H1 (cell line): ENCODE results near the gene ASF1B. TPM values are rescaled to one million over a fixed set of nuclear protein-coding genes. Genes with fewer than 3 reads are reported as not detected.

ENCODE experiments used
- CTCF ChIA-PET: fragments of 300-600 bp; sonication (Branson Sonifier 250); formaldehyde crosslinking; loops from one replicate; lab custom pipeline; 2021; ENCODE audit not compliant: partially characterized antibody; lab: Charles Lee
- POLR2A ChIA-PET: fragments of 300-600 bp; sonication (Branson Sonifier 250); formaldehyde crosslinking; loops from one replicate; lab custom pipeline; 2021; ENCODE audit warnings: inconsistent platforms; ENCODE audit not compliant: partially characterized antibody; lab: Charles Lee
- DNase-seq, 2 experiments: peaks; one replicate each; pipeline versions ENCODE4 v3.0.0 to v3.0.0-alpha.2; 2010 to 2022; ENCODE audit warnings: low spot score in 2 of 2, low read depth in 1 of 2, mixed read lengths in 1 of 2
- FAIRE-seq: peaks from 2 replicates; lab custom pipeline; 2011; peaks lifted over from hg19 to GRCh38; lab: Jason Lieb, UNC
- H2AFZ ChIP-seq: 2 replicates; pipeline ENCODE4 v1.8.1; 2012; ENCODE audit warnings: low read length, inconsistent platforms
- H2AK5ac ChIP-seq: 2 replicates; pipeline ENCODE4 v1.6.1; 2013; ENCODE audit warnings: low read depth, low read length
- H2BK120ac ChIP-seq: replicated peaks from 2 replicates; pipeline ENCODE3; 2013; ENCODE audit warnings: low read depth, low read length, inconsistent platforms
- H2BK12ac ChIP-seq: 2 replicates; pipeline ENCODE4 v1.6.1; 2013; ENCODE audit warnings: low read depth, low read length
- H2BK15ac ChIP-seq: 2 replicates; pipeline ENCODE4 v1.6.1; 2013; ENCODE audit warnings: low read length
- H2BK20ac ChIP-seq: 2 replicates; pipeline ENCODE4 v1.6.1; 2013; ENCODE audit warnings: low read length
- H2BK5ac ChIP-seq: 2 replicates; pipeline ENCODE4 v1.6.1; 2013; ENCODE audit warnings: low read depth, low read length
- H3K14ac ChIP-seq: 2 replicates; pipeline ENCODE4 v1.6.1; 2013; ENCODE audit warnings: inconsistent platforms; ENCODE audit not compliant: insufficient read length
- H3K18ac ChIP-seq: 2 replicates; pipeline ENCODE4 v1.6.1; 2013; ENCODE audit warnings: low read length; ENCODE audit errors: extremely low read depth
- H3K23ac ChIP-seq: 2 replicates; pipeline ENCODE4 v1.6.1; 2013; ENCODE audit warnings: inconsistent platforms; ENCODE audit not compliant: insufficient read length
- H3K23me2 ChIP-seq: 2 replicates; pipeline ENCODE4 v1.6.1; 2013; ENCODE audit warnings: low read depth, low read length
- H3K27ac ChIP-seq: 2 replicates; pipeline ENCODE4 v1.6.1; 2011; ENCODE audit warnings: low read depth, low read length, inconsistent platforms
- H3K27me3 ChIP-seq, 4 experiments: replicated peaks in 1 of 4; 1 replicate in 1 of 4; 2 replicates in 3 of 4; pipeline versions ENCODE4 v1.6.1 to v1.8.1; 2011 to 2013; ENCODE audit warnings: low read length in 3 of 4, mild to moderate bottlenecking in 3 of 4, inconsistent platforms in 2 of 4, mixed read lengths in 2 of 4, moderate library complexity in 1 of 4; ENCODE audit not compliant: control insufficient read depth in 3 of 4, insufficient read depth in 3 of 4; ENCODE audit errors: extremely low read depth in 1 of 4
- H3K36me3 ChIP-seq, 4 experiments: 2 replicates each; pipeline versions ENCODE4 v1.6.1 to v1.8.1; 2011 to 2013; ENCODE audit warnings: mild to moderate bottlenecking in 4 of 4, low read length in 3 of 4, moderate library complexity in 2 of 4, control low read depth in 1 of 4, inconsistent platforms in 1 of 4; ENCODE audit not compliant: insufficient read depth in 4 of 4, control insufficient read depth in 2 of 4
- H3K4ac ChIP-seq: replicated peaks from 2 replicates; pipeline ENCODE3; 2013; ENCODE audit warnings: low read length, low read depth, mixed read lengths, inconsistent platforms; ENCODE audit not compliant: insufficient read length
- H3K4me1 ChIP-seq, 4 experiments: replicated peaks in 1 of 4; 1 replicate in 1 of 4; 2 replicates in 3 of 4; pipeline versions ENCODE4 v1.6.1 to v1.8.1; 2011 to 2013; ENCODE audit warnings: low read length in 3 of 4, inconsistent platforms in 2 of 4, mixed read lengths in 1 of 4; ENCODE audit not compliant: insufficient read depth in 4 of 4, control insufficient read depth in 3 of 4
- H3K4me2 ChIP-seq, 2 experiments: 2 replicates each; pipeline versions ENCODE4 v1.6.1 to v1.8.1; 2011 to 2013; ENCODE audit warnings: low read depth in 2 of 2, low read length in 2 of 2, control low read depth in 1 of 2, inconsistent platforms in 1 of 2, mild to moderate bottlenecking in 1 of 2; ENCODE audit not compliant: insufficient read depth in 1 of 2
- H3K4me3 ChIP-seq, 4 experiments: fragments of 200-600, 300-600 bp in 1 of 4; sonication (generic), shearing (Covaris generic), sonication (Bioruptor Twin) in 1 of 4; 2 replicates each; pipeline versions ENCODE4 v1.5.1 to v1.8.1; 2011 to 2016; ENCODE audit warnings: low read length in 4 of 4, low read depth in 3 of 4, control low read depth in 2 of 4, inconsistent platforms in 2 of 4, mild to moderate bottlenecking in 2 of 4, mixed read lengths in 1 of 4, moderate library complexity in 1 of 4; ENCODE audit not compliant: insufficient read depth in 2 of 4; ENCODE audit errors: extremely low read depth in 1 of 4
- H3K56ac ChIP-seq: replicated peaks from 2 replicates; pipeline ENCODE3; 2013; ENCODE audit warnings: low read depth, mild to moderate bottlenecking, mixed read lengths, low read length, inconsistent platforms; ENCODE audit not compliant: insufficient read length
- H3K79me1 ChIP-seq: 2 replicates; pipeline ENCODE4 v1.6.1; 2013; ENCODE audit warnings: low read depth, low read length, control low read depth
- H3K79me2 ChIP-seq, 2 experiments: 2 replicates each; pipeline versions ENCODE4 v1.6.1 to v1.8.1; 2012 to 2013; ENCODE audit warnings: low read length in 2 of 2, mild to moderate bottlenecking in 2 of 2, inconsistent platforms in 1 of 2; ENCODE audit not compliant: insufficient read depth in 2 of 2, control insufficient read depth in 1 of 2
- H3K9ac ChIP-seq, 4 experiments: replicated peaks in 1 of 4; 1 replicate in 1 of 4; 2 replicates in 3 of 4; pipeline versions ENCODE4 v1.6.1 to v1.8.1; 2011 to 2013; ENCODE audit warnings: low read depth in 3 of 4, low read length in 3 of 4, control low read depth in 2 of 4, mild to moderate bottlenecking in 2 of 4, moderate library complexity in 2 of 4, inconsistent platforms in 1 of 4; ENCODE audit errors: extremely low read depth in 1 of 4
- H3K9me3 ChIP-seq, 2 experiments: 2 replicates each; pipeline versions ENCODE4 v1.6.1 to v1.8.1; 2012 to 2013; ENCODE audit warnings: mild to moderate bottlenecking in 2 of 2, moderate library complexity in 2 of 2, control low read depth in 1 of 2, inconsistent platforms in 1 of 2, low read depth in 1 of 2, low read length in 1 of 2, mixed read lengths in 1 of 2; ENCODE audit not compliant: insufficient read depth in 2 of 2
- H4K20me1 ChIP-seq, 2 experiments: replicated peaks in 1 of 2; 2 replicates each; pipeline versions ENCODE3 to v1.8.1; 2011 to 2013; ENCODE audit warnings: inconsistent platforms in 2 of 2, low read length in 2 of 2, mild to moderate bottlenecking in 1 of 2; ENCODE audit not compliant: insufficient read depth in 2 of 2, control insufficient read depth in 1 of 2
- H4K5ac ChIP-seq: 2 replicates; pipeline ENCODE4 v1.6.1; 2013; ENCODE audit warnings: low read length, low read depth, mixed read lengths, inconsistent platforms; ENCODE audit not compliant: insufficient read length
- H4K8ac ChIP-seq: 2 replicates; pipeline ENCODE4 v1.8.0; 2013; ENCODE audit warnings: mild to moderate bottlenecking, moderate library complexity, low read length, inconsistent platforms; ENCODE audit not compliant: insufficient read depth; ENCODE audit errors: extremely low read depth
- H4K91ac ChIP-seq: replicated peaks from 2 replicates; pipeline ENCODE3; 2013; ENCODE audit warnings: low read length, mixed read lengths, inconsistent platforms; ENCODE audit not compliant: insufficient read length
- BCL11A ChIP-seq, 2 experiments: IDR thresholded peaks; one replicate each; pipeline ENCODE4 v1.6.1; 2011; ENCODE audit warnings: low read depth in 2 of 2, low read length in 2 of 2, mild to moderate bottlenecking in 2 of 2
- NRF1 ChIP-seq: IDR thresholded peaks from 2 replicates; pipeline ENCODE4 v1.6.1; 2011; ENCODE audit warnings: mild to moderate bottlenecking, low read depth, low read length, improper control_type of control experiment
- RAD21 ChIP-seq, 2 experiments: IDR thresholded peaks in 1 of 2; conservative IDR thresholded peaks in 1 of 2; 2 replicates each; pipeline ENCODE4 v1.6.1; 2011; ENCODE audit warnings: low read depth in 2 of 2, low read length in 2 of 2, improper control_type of control experiment in 1 of 2, inconsistent platforms in 1 of 2, mild to moderate bottlenecking in 1 of 2, moderate library complexity in 1 of 2
- RBBP5 ChIP-seq: IDR thresholded peaks from 2 replicates; pipeline ENCODE4 v1.7.1; 2012; ENCODE audit warnings: low read depth, mild to moderate bottlenecking, inconsistent platforms, low read length, moderate library complexity, borderline replicate concordance
- SIN3A ChIP-seq, 2 experiments: IDR thresholded peaks in 1 of 2; conservative IDR thresholded peaks in 1 of 2; 2 replicates each; pipeline ENCODE4 v1.6.1; 2011 to 2012; ENCODE audit warnings: low read length in 2 of 2, improper control_type of control experiment in 1 of 2, low read depth in 1 of 2, mild to moderate bottlenecking in 1 of 2
- SP2 ChIP-seq: IDR thresholded peaks from 2 replicates; pipeline ENCODE4 v1.6.1; 2012; ENCODE audit warnings: mild to moderate bottlenecking, low read length, inconsistent platforms
- TBP ChIP-seq: IDR thresholded peaks from 2 replicates; pipeline ENCODE4 v1.6.1; 2011; ENCODE audit warnings: low read depth, low read length, improper control_type of control experiment
- WGBS, 2 experiments: shearing (Covaris generic) in 1 of 2; methylation state at CpG; one replicate each; pipeline versions ENCODE4 v1.1.6 to v1.1.7; 2013 to 2015; ENCODE audit warnings: low lambda C conversion rate in 2 of 2, mixed read lengths in 2 of 2, inconsistent platforms in 1 of 2, low coverage in 1 of 2, missing lambda C conversion rate in 1 of 2; ENCODE audit not compliant: insufficient replicate concordance in 2 of 2, insufficient coverage in 1 of 2, insufficient read length in 1 of 2; ENCODE audit errors: extremely low coverage in 1 of 2, missing lambda C conversion rate in 1 of 2; 5-methylcytosine and 5-hydroxymethylcytosine counted together
- polyA plus RNA-seq, 7 experiments: library from polyadenylated mRNA; depleted of rRNA in 3 of 7; stranded (reverse) in 5 of 7; unstranded in 2 of 7; fragments of >200 nt in 5 of 7; fragments of 200-250 nt in 2 of 7; gene quantifications; 1 replicate in 5 of 7; 2 replicates in 1 of 7; 4 replicates in 1 of 7; pipeline versions ENCODE4 v1.2.1 to v1.2.3, GENCODE V29; 2011 to 2013; ENCODE audit warnings: missing spikeins in 2 of 7, mixed read lengths in 2 of 7
- total RNA-seq: library from RNA; stranded (reverse); fragmentation: NEBNext Ultra II Directional; extraction: Animal tissue kit (Norgen Biotek cat#: 25700); gene quantifications from 2 replicates; pipeline ENCODE4 v1.2.1, GENCODE V29; 2021
- TF ChIP-seq, protein P1 (sequence below), 3 experiments: IDR thresholded peaks; 1 replicate in 2 of 3; 2 replicates in 1 of 3; pipeline versions ENCODE4 v1.5.1 to v1.6.1; 2011; ENCODE audit warnings: low read length in 3 of 3, mild to moderate bottlenecking in 3 of 3, inconsistent platforms in 2 of 3, low read depth in 1 of 3, moderate library complexity in 1 of 3; ENCODE audit not compliant: insufficient read depth in 1 of 3; ENCODE audit errors: control extremely low read depth in 1 of 3

The ASF1B gene
- total and polyA plus RNA-seq, 2 of the 8 experiments (the other 6 are each of a cell fraction or from before 2014, with no cell fraction given) = 32.6 to 59.2 TPM

DNA sequence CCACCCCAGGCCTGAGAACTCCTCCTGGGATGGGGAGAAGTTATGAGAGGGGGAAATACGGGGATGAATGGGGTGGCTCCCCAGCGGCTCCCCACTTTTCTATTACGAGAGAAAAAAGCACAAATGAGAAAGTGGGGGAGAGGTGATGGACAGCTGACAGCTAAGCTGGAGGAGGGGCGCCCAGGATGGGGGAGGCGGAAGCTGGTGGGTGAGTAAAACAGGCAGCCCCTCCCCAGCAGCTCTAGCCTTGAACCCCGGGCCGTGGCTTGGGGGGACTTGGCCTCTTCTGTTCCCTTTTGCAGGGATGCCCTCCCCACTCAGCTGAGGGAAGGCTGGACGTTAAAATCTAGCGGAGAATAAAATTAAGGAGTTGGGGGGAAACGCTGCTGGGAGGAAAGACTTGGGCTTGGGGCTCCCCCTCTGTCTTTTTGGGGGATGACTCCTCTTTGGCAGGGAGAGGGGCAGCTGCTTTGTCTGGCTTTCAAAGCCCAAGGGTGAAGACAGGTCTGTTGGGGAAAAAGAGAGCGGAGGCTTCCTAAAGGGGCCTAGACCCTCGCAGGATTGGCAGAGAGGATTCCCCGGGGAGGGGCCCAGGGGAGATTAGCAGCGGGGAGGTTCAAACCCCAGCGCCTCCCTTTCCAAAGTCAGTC, 44.5 kb downstream of the ASF1B start:
- Histone ChIP-seq H2BK12ac (no peak overlapping the region), H3K4ac (no peak overlapping the region), H2BK15ac (no peak overlapping the region), H3K79me1 (no peaks in the 10 kb centered on the region), H4K5ac (no peak overlapping the region), H2BK5ac (no peak overlapping the region), H3K56ac (no peak overlapping the region), H3K4me2 (peak overlapping the region; percentile 74 to 80), H3K4me1 (peaks cover 3 to 5% (median 4%) of the 10 kb centered on the region in 4 experiments), H3K9me3 (peaks cover 8% of the 10 kb centered on the region in 2 experiments; a peak in 3 of 4 replicates), H3K23ac (no peak overlapping the region), H4K20me1 (peaks cover 4 to 10% of the 10 kb centered on the region in 2 experiments), H3K79me2 (no peaks in the 10 kb centered on the region), H3K4me3 (peak overlapping the region; percentile 48 to 83 (median 63)), H4K8ac (no peak overlapping the region), H2BK120ac (no peak overlapping the region), H3K9ac (no peak overlapping the region; a peak in 1 of 7 replicates), H3K27ac (no peak overlapping the region), H2AFZ (no peak overlapping the region), H3K36me3 (peaks cover 0 to 13% (median 4%) of the 10 kb centered on the region in 4 experiments; a peak in 3 of 8 replicates), H4K91ac (no peak overlapping the region), H3K18ac (no peak overlapping the region; the same call in none of the 2 replicates), H2BK20ac (no peak overlapping the region), H3K14ac (no peak overlapping the region), H2AK5ac (no peak overlapping the region), H3K27me3 (peaks cover 0 to 6% (median 2%) of the 10 kb centered on the region in 4 experiments; a peak in 4 of 7 replicates), H3K23me2 (peaks cover 11% of the 10 kb centered on the region)
- ChIA-PET POLR2A (interaction anchor here (1.0 to 1.7 kb wide), 12 partner anchors 11 to 380 kb away, joined by 3 to 6 read pairs (median 4); partner anchors contain the start of genes ASF1B and PRKACA), CTCF (interaction anchor here (0.8 to 2.2 kb wide), 7 partner anchors 10 to 56 kb away, joined by 3 to 11 read pairs (median 4); a partner anchor contains a TSS)
- no peak for FAIRE-seq
- WGBS, 2 experiments = 10% methylated on average over 15 of the region's 15 CpGs; no CpG with 5 or more reads in 1 of the 2 experiments
- peak in 1 of 2 experiments; percentile 77 for DNase-seq
- TF ChIP-seq SIN3A (conservative IDR thresholded peaks at IDR 0.05 in 1 of 2, IDR thresholded peaks at IDR 0.05 in 1 of 2; ENCODE audit: low read depth in 1 of 2, low read length in 2 of 2) (0 out of 4 replicates have a peak, but pooled peaks of 1 of the 2 experiments have one; percentile 14), SP2 (no peak), RAD21 (IDR thresholded peaks at IDR 0.05 in 1 of 2, conservative IDR thresholded peaks at IDR 0.05 in 1 of 2; ENCODE audit: low read depth in 2 of 2, low read length in 2 of 2) (peak in 1 of 2 experiments; percentile 17; a peak in 1 of 4 replicates), NRF1 (no peak), TBP (no peak), BCL11A (IDR thresholded peaks at IDR 0.05; ENCODE audit: low read depth in 2 of 2, low read length in 2 of 2) (no peak), RBBP5 (no peak)
- TF ChIP-seq, protein P1, sequence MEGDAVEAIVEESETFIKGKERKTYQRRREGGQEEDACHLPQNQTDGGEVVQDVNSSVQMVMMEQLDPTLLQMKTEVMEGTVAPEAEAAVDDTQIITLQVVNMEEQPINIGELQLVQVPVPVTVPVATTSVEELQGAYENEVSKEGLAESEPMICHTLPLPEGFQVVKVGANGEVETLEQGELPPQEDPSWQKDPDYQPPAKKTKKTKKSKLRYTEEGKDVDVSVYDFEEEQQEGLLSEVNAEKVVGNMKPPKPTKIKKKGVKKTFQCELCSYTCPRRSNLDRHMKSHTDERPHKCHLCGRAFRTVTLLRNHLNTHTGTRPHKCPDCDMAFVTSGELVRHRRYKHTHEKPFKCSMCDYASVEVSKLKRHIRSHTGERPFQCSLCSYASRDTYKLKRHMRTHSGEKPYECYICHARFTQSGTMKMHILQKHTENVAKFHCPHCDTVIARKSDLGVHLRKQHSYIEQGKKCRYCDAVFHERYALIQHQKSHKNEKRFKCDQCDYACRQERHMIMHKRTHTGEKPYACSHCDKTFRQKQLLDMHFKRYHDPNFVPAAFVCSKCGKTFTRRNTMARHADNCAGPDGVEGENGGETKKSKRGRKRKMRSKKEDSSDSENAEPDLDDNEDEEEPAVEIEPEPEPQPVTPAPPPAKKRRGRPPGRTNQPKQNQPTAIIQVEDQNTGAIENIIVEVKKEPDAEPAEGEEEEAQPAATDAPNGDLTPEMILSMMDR (IDR thresholded peaks at IDR 0.05; ENCODE audit: control extremely low read depth in 1 of 3, insufficient read depth in 1 of 3, low read depth in 1 of 3, low read length in 3 of 3) = peak; percentile 6 to 32 (median 32)
